ENCODE data around the gene CCNK.

GRCh38 chr14:99436247-99437180, 44.7 kb upstream of the CCNK start:
- TF ChIP-seq POLR2AphosphoS5 (IDR thresholded peaks at IDR 0.05; ENCODE audit: low read depth, low read length) (no peak), TAF1 (IDR thresholded peaks at IDR 0.05; ENCODE audit: borderline replicate concordance, insufficient read depth, low read length) (no peak), FOXP2 (optimal IDR thresholded peaks at IDR 0.05; ENCODE audit: borderline replicate concordance, extremely low read depth, extremely low read length, insufficient read depth) (no peak), SIN3A (IDR thresholded peaks at IDR 0.05; ENCODE audit: borderline replicate concordance, insufficient read depth, low read length) (no peak)
- TF ChIP-seq, protein P1, sequence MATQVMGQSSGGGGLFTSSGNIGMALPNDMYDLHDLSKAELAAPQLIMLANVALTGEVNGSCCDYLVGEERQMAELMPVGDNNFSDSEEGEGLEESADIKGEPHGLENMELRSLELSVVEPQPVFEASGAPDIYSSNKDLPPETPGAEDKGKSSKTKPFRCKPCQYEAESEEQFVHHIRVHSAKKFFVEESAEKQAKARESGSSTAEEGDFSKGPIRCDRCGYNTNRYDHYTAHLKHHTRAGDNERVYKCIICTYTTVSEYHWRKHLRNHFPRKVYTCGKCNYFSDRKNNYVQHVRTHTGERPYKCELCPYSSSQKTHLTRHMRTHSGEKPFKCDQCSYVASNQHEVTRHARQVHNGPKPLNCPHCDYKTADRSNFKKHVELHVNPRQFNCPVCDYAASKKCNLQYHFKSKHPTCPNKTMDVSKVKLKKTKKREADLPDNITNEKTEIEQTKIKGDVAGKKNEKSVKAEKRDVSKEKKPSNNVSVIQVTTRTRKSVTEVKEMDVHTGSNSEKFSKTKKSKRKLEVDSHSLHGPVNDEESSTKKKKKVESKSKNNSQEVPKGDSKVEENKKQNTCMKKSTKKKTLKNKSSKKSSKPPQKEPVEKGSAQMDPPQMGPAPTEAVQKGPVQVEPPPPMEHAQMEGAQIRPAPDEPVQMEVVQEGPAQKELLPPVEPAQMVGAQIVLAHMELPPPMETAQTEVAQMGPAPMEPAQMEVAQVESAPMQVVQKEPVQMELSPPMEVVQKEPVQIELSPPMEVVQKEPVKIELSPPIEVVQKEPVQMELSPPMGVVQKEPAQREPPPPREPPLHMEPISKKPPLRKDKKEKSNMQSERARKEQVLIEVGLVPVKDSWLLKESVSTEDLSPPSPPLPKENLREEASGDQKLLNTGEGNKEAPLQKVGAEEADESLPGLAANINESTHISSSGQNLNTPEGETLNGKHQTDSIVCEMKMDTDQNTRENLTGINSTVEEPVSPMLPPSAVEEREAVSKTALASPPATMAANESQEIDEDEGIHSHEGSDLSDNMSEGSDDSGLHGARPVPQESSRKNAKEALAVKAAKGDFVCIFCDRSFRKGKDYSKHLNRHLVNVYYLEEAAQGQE (IDR thresholded peaks at IDR 0.05; ENCODE audit: insufficient read depth in 1 of 2, low read depth in 2 of 2, low read length in 2 of 2), result no peak

All from PFSK-1 (cell line).